ENCODE results near the gene GGTLC1. TPM values are rescaled to one million over a fixed set of nuclear protein-coding genes. Genes with fewer than 3 reads are reported as not detected.

GGTLC1 gene
- total and polyA plus RNA-seq, 2 experiments from 2014 or later, result not detected

GRCh38 chr20:23959054-23959453 lies 29.5 kb downstream of the GGTLC1 start (continued):
- no peak for TF ChIP-seq ZNF462 (CRISPR knock-in tag; IDR thresholded peaks at IDR 0.05)
- no peak for TF ChIP-seq ZNF114 (CRISPR knock-in tag; IDR thresholded peaks at IDR 0.05)
- no peak for TF ChIP-seq EZH2 (IDR thresholded peaks at IDR 0.05; ENCODE audit: low read depth, unreplicated experiment)
- TF ChIP-seq POLR2AphosphoS5 (IDR thresholded peaks at IDR 0.05; ENCODE audit: low read depth), result no peak
- TF ChIP-seq STAT1 (IDR thresholded peaks at IDR 0.05; ENCODE audit: unreplicated experiment), result no peak
- TF ChIP-seq ETS1 (IDR thresholded peaks at IDR 0.05), result no peak
- no peak for TF ChIP-seq REST (IDR thresholded peaks at IDR 0.05; ENCODE audit: unreplicated experiment)
